Anterior cingulate cortex (tissue), 58 donors: ENCODE data around the gene GLIS1.
A peak's percentile ranks its signal among the peaks of the same experiment; 100 is the strongest.

Experiments used
- DNase-seq, 58 donors: peaks; one replicate each; lab custom pipeline; 2025; lab: John Stamatoyannopoulos, UW

GLIS1 gene

GRCh38 chr1:53524428-53525375, 214.3 kb downstream of the GLIS1 start:
- DNase-seq: peak in 7 of 58 donors; percentile 7 to 75 (median 19)

DNA sequence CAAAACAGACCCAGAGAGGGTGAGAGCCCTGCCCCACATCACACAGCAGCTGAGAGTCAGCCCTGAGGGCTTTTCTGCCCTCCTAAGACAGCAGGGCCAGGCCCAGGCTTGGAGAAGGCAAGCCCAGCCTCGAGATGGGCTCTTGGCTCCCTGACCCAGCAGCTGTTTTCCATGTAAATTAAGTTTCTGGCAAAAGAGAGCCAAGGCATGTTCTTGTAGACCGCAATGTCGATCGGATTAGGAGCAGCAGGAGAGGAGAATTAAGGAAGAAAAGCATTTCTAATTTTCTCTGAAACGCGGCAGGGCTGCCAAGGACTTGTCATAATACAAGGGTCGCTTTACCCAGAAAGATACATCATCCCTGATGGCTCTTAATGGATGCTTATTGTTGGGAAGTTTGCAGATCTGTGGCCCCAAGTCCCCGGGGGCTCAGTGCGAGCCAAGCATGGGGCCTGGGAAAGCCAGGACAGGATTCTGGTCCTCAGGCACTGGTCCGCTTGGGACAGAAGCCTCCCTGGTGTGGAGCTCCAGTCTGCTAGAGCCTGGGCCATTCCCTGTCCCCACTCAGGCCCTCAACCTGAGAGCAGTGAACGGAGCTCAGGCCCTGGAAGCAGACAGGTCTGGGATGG, 216.9 kb downstream of the GLIS1 start:
- DNase-seq: no peak

- no peak for DNase-seq
These were observed 218.5 kb downstream of the GLIS1 start for GRCh38 chr1:53520481-53520880.

GRCh38 chr1:53519421-53519820, 219.5 kb downstream of the GLIS1 start:
- no peak for DNase-seq

DNA sequence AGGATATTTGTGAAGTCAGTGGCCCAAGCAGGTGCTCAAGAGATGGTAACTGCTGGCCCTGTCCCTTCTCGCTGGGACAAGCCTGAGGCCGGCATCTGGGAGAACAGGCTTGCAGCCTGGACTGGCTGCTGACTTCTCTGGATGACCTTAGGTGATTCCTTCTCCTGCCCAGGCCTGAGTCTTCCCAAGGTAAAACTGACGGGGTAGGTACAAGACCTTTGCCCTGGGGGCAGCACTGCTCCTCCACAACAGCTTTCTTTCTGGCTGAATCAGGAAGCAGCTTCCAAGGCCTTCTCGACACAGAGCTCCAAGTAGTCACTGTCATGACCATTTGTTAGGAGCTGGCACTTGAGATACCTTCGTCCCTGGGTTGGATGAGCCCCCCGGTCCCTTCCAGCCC, 220.2 kb downstream of the GLIS1 start:
- DNase-seq: no peak

DNA sequence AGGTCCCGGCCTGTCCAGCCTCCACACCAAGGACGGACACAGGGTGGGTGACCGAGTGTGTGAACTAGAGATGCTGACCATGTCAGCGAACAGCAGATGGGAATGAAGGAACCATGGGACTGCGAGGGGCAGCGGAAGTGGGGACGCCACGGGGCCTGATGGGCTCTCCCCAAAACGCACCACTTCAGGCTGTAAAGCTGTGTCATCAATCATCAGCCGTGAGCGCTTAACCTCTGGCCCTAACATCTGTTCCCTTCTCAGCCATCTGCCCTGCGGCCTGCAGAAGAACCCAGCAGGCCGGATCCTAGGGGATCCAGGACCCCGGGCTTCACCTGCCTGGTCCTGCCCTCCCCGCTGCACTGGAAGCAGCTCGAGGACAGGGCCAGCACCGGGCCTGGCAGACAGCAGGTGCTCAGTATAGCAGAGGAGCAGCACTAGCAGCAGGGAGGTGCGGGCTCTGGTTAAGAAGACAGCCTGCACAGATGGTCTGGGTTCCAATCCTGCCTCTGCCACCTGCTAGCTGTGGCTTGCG, 221.1 kb downstream of the GLIS1 start:
- no peak for DNase-seq

DNA sequence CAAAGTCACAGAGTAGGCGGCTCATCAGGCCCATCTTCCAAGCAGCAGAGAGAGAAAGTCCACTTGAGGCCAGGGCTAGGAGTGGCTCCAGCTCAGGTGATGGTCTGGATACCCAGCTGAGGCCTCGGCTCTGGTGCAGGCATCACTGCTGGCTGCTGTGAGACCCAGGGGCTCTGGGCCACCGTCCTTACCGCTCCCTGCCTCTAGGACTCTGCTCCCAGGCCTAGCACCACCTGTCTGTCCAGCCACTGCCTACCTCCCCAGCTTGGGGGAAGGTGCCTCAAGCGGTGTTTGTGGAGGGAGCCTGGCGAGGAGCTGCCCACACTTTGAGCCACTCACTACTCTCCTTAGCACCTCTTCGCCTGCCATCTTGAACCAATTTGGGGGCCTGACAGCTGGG, 221.9 kb downstream of the GLIS1 start:
- no peak for DNase-seq

GRCh38 chr1:53516181-53516580, 222.8 kb downstream of the GLIS1 start:
- no peak for DNase-seq

GRCh38 chr1:53514436-53514835, 224.5 kb downstream of the GLIS1 start:
- no peak for DNase-seq

GRCh38 chr1:53513846-53514245, 225.1 kb downstream of the GLIS1 start:
- no peak for DNase-seq

GRCh38 chr1:53512807-53513755, 225.9 kb downstream of the GLIS1 start:
- DNase-seq: no peak

GRCh38 chr1:53511933-53512806, 226.8 kb downstream of the GLIS1 start:
- no peak for DNase-seq

DNA sequence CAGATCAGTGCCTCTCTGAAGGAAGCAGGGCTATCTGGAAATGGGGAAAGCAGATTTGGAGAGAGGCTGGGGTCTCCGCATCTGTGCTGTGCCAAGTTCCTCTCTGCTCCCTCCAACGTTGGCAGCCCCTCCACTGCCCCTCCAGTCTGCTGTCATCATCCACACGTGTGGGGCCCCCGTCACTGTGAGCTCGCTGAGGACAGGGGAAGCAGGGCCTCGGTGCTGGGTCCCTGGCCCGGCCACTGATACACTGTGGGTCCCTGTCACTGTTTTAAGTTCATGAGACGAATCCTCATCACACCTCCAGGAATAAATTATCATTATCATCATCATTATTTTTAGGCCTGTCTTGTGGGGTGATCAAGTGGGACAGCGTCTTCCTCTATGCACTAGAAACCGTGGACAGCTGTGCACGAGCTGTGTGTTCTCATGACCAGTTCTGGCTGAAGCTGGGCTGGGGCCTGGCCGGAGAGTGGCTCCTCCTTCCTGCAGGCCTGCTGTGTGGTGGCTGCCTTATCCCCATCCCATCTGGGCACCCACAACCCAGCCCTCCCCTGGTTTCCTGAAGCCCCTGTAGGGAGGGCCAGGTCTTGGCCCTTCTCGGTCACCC, 227.5 kb downstream of the GLIS1 start:
- no peak for DNase-seq

DNA sequence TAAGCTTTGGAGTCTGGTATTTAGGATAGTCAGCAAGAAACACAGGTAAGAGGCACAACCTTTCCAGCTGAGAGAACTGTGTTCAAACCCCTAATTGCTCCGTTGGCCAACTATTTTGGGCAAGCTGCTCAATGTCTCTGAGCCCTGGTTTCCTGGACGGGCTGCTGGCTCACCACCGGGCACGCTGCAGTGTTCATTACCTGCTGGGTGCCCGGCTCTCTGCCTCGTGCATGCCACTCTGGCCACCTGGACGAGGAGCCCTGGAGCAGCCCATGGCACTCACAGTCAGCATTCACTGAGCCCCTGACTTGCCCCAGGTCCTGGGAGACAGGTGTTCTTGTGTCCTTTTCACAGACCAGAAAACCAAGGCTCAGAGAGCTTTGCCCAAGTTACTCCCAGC, 228.7 kb downstream of the GLIS1 start:
- DNase-seq: no peak

DNA sequence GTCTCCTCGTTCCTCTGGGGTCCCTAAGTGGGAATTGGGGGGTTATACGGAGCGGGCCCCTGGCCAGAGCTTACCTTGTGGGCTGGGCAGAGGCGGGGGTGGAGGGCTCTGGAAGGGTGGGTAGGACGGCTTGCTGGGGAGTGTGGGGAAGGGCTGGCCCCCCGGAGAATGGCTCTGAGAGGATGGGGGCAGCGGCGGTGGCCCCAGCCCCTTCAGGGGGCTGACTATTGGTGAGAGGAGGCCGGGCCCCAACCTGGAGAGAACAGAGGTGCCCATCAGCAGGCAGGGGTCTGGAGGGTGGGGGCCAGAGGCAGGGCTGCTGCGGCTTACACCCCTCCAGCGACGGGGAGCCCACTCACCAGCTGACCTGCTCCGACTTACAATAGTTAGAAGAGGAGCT, 229.2 kb downstream of the GLIS1 start:
- DNase-seq: no peak

DNA sequence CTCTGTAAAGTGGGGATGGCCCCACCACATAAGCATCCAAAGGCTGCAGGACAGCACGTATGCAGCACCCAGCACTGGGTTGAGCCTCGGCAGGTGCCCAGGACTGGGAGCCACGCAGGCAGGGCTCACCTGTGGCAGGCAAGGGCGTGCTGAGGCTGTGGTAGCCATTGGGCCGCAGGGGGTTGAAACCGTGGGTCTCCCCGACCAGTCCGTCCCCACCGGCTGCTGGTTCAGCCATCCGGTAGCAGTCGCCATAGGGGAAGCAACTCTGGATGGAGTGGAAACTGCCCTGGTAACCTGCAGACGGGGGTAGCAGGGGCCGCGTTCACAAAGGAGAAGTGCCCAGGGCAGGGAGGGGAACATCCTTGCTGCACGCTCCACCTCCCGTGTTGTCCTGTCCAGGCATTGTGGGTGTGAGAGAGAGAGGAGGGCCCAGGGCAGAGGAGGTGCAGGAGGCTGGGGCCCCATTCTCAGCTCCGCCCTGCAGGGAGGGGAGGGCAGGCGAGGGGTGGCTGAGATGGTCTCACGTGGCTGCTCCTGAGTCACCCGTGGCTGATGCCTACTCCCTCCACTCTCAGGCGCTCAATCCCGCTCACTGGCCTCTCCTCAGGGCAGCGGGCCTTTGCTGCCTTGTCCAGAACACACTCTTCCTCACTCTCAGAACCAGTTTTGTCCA, 229.8 kb downstream of the GLIS1 start:
- no peak for DNase-seq

DNA sequence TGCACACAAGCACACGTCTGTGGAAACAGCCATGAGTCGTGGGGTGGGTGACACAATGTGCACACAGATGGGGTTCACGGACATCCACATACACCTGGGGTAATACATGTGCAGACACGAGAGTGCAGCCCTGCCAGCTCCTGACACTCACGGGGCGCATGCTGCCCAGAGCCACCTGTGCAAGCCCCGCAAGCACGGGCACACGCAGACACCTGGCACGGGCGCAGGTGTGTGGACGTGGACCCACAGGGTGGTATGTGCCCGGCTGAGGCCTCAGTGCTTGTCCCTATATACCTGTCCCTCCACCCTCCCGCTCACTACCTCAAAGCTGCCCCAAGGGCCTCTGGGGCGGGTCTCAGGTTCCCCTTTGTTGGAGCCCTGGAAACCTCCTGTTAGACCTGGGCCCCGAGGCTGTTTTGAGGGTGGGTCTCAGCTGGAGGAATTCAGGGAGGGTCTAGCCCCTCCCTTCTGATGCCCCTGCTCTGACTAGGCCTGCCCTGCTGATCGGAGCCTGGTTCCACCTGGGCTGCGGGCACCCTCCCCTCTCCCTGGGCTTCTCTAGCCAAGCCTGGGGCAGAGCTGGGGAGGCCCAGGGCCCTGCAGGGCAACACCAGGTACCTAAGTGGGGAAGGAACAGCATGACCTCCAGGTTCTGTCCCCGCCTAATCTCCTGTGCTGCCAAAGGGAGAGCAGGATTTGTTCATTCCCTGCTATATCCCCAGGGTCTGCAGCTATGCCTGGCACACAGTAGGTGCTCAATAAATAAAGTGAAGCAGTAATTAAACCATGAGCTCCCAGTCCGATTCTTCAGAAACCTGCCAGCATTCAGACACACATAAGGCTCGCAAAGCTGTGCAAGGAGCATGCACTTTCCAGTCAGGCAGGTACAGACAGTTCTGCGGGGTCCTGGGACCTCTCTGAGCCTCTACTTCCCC, 230.6 kb downstream of the GLIS1 start:
- no peak for DNase-seq
